NCI-H748 treated with DMSO at 0.1 percent for 48 hours (cell line): Measurements from ENCODE around the gene KLRF1.

Experiments used
- DNase-seq: peaks from one replicate; lab custom pipeline; 2025; lab: John Stamatoyannopoulos, UW

The KLRF1 gene

DNA sequence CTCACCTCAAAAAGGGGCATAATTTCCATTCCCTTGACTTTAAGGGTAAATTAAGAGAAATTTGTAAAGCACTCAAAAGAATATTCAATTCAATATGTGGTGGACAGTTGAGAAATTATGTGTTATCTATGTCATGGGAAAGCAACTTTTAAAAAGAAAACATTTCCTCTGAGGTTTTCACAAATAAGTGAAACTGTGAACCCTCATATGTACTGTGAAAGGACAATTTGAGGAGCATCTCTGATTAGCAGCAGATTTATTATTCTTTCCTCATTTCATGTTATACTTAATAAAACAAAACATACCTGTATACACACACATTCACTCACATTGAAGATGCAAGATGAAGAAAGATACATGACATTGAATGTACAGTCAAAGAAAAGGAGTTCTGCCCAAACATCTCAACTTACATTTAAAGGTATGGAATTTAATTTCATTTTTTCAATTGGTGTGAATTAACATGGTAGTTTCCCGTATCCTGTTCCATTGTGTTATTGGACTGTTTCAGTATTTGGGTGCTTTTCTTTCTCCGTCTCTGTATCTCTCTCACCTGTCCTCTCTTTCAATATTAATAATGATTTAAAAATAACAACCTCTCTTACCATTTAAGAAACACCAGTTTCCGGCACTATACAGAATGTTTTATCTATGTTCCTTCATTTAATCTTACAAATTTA is at the start of gene KLRF1:
TSS of gene KLRF1 (plus strand) at position 273 of the 680 bp plus-strand sequence. CDS start at position 337, 64 bp downstream.
- peak; percentile 0 for DNase-seq

DNA sequence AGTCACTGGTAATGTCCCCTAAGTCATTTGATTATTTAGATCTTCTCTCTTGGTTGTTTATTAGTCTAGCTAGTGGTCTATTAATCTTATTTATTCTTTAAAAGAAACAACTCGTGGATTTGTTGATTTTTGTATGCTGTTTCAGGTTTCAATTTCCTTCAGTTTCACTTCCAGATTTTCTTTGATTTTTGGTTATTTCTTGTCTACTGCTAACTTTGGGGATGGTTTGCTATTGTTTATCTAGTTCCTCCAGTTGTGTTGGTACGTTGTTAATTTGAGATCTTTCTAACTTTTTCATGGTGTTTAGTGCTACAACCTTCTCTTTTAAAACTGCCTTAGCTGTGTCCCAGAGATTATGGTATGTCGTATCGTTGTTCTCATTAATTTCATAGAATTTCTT is 48.1 kb upstream of the KLRF1 start:
- no peak for DNase-seq

GRCh38 chr12:9781360-9781759 is 45.9 kb upstream of the KLRF1 start:
- DNase-seq, result no peak

GRCh38 chr12:9782547-9783382 is 44.5 kb upstream of the KLRF1 start:
- no peak for DNase-seq

- DNase-seq, result no peak
Measured at GRCh38 chr12:9784326-9784725, 43.0 kb upstream of the KLRF1 start.

- DNase-seq, result no peak
Measured at GRCh38 chr12:9784816-9785215, 42.5 kb upstream of the KLRF1 start.

DNA sequence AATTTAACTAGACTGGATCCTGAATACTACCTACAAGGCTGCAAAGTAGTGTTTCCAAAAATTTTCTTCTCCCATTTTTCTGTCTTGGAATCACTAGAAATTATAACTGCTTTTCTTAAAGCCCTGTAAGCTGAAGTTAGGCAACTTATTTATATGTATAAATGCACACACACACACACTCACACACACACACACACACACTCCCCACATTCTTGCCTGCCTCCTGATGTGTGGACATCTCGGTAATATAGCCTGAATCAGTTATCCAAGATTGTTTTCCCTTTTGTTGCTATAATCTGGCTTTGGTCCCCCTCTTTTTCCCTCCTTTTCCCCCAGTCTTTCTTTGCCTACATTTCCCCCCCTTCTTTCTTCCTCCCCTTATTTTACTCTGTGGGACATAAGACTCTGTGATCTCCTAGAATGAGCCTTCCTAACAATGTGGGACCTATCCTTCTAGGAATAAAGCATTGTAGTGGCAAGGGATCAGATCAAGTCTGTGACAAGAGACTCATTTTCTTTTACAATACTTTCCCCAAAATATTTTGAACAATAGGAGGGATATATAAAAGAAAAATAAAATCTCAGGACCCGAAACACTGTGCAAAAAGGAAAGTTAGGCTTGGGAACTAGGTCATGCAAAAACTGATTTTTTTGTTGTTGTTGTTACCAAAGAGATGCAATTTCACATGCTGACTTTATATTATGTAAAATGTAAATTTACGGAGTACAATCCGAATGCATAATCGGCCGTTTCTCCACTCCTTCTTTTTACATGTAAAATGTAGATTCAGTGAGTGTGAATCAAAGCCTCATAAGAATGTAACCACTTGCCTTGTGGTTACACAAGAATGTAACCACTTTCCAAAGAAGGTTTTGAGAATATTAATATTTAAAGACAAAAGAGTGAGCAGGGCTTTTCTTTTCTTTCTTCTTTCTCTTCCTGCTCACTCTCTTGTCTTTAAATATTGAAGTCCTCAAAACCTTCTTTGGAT is 40.3 kb upstream of the KLRF1 start:
- no peak for DNase-seq

GRCh38 chr12:9792185-9792900 is 34.9 kb upstream of the KLRF1 start:
- DNase-seq, result no peak

- DNase-seq, result no peak
Measured at GRCh38 chr12:9792961-9793617, 34.2 kb upstream of the KLRF1 start.

DNA sequence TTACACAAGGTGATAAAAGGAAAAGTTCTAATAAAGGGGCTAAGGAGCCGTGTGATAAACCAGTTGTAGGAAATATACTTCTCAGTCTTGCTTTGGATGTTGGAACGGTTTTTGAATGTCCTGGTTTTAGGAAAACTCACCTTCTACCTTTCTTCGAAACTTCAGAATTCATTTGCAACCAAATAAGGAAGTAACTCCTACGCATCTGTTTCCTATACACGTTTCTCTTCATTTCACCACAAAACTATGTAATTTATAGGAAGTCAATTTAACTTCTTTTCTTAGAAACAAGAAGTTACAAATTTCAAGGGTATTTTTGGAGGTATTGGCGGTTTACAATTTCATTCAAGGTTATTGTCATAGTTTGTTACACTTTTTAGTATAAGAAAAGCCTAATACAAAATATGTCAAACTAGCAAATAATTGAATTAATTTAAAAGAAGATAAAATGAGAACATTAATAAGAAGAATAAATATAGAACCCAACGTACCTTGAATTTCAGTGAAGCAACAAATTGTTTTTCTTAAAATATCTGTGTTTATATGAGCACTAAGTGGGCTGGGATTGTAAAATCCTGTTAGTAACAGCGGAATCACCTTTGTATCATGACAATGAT is 33.4 kb upstream of the KLRF1 start:
- no peak for DNase-seq

GRCh38 chr12:9794484-9795093 is 32.7 kb upstream of the KLRF1 start:
- no peak for DNase-seq

DNA sequence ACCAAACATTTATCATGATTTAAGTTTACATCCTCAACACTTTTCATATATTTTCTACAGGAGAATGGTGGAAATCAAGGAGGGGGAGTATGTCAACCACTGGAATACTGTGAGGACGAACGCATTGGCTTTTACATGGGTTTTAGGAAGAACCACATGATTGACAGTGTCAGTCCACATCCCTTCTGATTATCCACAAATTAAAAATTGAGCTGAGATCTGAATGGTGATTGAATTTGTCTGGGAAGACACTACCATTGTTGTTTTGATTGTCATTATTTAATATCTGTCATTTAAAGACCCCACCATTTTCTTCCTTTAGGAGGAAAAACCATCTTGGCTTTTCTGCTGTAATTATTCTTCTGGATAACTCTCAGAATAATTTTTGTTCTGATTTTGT is 31.3 kb upstream of the KLRF1 start:
- DNase-seq, result no peak

DNA sequence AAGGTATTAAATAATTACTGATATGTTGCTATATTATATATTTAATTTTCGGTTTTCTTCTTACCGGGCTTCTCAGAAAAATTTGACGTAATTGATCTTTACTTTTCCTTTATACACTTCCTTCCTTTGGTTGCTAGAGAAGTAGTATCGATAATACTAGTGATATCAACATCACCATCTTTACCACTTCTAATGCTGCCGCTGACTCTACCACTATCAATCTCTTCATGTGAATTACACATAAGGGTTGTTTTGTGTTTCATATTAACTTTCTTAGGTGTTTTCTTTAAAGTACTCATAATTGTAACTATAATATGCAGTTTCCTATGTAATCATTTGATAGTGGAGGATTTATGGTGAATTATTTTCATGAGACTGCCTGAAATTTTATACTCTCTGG is 30.9 kb upstream of the KLRF1 start:
- no peak for DNase-seq

- DNase-seq, result no peak
Measured at GRCh38 chr12:9796971-9797370, 30.3 kb upstream of the KLRF1 start.

DNA sequence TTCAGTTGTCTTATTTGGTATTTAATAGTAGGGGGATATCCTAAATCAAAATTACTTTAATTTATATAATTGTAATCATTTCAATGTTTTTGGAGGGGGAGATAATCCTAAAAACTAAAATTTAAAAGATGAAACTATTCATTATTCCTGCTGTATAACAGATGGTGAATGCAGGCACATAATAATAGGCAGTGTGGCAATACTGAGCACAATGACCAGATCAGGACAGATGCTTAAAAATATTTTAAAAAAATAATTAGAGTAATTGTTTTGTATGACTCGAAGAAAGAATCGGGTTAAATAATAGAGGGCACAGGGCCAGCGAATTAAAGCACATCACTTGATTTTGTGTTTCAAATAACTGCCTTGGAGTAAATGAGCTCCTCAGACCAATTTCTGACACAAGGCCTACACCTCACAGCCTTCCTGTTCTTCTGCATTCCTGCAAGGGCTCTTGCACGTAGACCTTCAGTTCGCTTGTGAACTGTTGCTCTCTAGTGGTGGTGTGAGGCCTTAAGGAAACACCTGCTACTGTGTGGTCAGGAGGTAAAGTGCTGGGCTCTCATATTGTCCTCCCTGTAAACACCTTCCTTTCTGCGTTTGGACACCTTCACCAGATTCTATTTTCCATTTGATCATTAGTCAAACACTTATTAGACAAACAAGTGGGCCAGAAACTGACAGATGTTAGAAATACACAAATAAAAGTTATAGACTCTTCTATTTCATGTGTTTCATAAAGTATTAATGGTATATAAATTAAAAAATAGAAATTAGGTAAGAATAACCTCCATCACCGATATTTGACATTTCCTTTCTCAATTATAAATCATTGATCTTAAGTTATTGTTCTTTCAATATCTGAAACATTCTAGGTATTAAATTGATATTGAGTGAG is 29.3 kb upstream of the KLRF1 start:
- peak; percentile 0 for DNase-seq

DNA sequence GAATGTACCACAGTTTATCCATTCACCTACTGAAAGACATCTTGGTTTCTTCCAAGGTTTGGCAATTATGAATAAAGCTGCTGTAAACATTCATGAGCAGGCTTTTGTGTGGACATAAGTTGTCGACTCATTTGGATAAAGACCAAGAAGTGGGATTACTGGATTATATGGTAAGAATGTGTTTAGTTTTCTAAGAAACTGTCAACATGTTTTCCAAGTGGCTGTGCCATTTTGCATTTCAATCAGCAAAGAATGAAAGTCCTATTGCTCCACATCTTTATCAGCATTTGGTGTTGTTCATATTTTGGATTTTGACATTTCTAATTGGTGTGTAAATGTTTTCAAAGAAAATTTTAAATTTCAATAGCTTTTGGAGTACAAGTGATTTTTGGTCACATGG is 27.3 kb upstream of the KLRF1 start:
- DNase-seq, result no peak

- no peak for DNase-seq
Measured at GRCh38 chr12:9805883-9806282, 21.4 kb upstream of the KLRF1 start.

- DNase-seq, result no peak
Measured at GRCh38 chr12:9806714-9807113, 20.6 kb upstream of the KLRF1 start.

- DNase-seq, result no peak
Measured at GRCh38 chr12:9808504-9808903, 18.8 kb upstream of the KLRF1 start.
